SK-N-SH (cell line): ENCODE measurements around the gene ADGRG3. TPM values are rescaled to one million over a fixed set of nuclear protein-coding genes. Genes with fewer than 3 reads are reported as not detected.

ENCODE experiments used
- CTCF ChIA-PET: fragments of 300-600, 350-600 bp; formaldehyde crosslinking; extraction: SDS; loops from one replicate; lab custom pipeline; 2021; lab: Yijun Ruan, JAX
- POLR2A ChIA-PET: fragments of 350-600 bp; sonication (Branson Sonifier 250); formaldehyde crosslinking; extraction: SDS; loops from one replicate; lab custom pipeline; 2020; ENCODE audit warnings: antibody characterized with exemption, inconsistent platforms; lab: Yijun Ruan, JAX
- DNase-seq: peaks from one replicate; pipeline ENCODE4 v3.0.0; 2012
- H2AFZ ChIP-seq: fragments of 200-600 bp; sonication (generic); 2 replicates; pipeline ENCODE4 v1.8.1; 2016; ENCODE audit warnings: antibody characterized with exemption, mild to moderate bottlenecking, low read depth
- H3F3A ChIP-seq: fragments of 200-600 bp; sonication (generic); replicated peaks from 2 replicates; pipeline ENCODE3; 2016; ENCODE audit warnings: antibody characterized with exemption, mild to moderate bottlenecking; ENCODE audit not compliant: insufficient read depth
- H3K27ac ChIP-seq, 2 experiments: fragments of 200-500 bp in 1 of 2; fragments of 200-600 bp in 1 of 2; sonication (Bioruptor generic) in 1 of 2; sonication (generic), shearing (Covaris generic) in 1 of 2; 2 replicates each; pipeline versions ENCODE4 v1.5.1 to v1.6.1; 2014 to 2016; ENCODE audit warnings: low read depth in 2 of 2, inconsistent platforms in 1 of 2, low read length in 1 of 2, mild to moderate bottlenecking in 1 of 2, mixed read lengths in 1 of 2
- H3K27me3 ChIP-seq: fragments of 200-600 bp; sonication (generic), shearing (Covaris generic); 2 replicates; pipeline ENCODE4 v1.6.1; 2016; ENCODE audit warnings: mixed run types; ENCODE audit not compliant: insufficient read depth
- H3K36me3 ChIP-seq, 2 experiments: fragments of 200-500 bp in 1 of 2; fragments of 200-600 bp in 1 of 2; sonication (Bioruptor generic) in 1 of 2; sonication (generic) in 1 of 2; replicated peaks in 1 of 2; 2 replicates each; pipeline versions ENCODE3 to v1.5.1; 2014 to 2016; ENCODE audit warnings: low read length in 1 of 2, mild to moderate bottlenecking in 1 of 2; ENCODE audit not compliant: insufficient read depth in 2 of 2, control insufficient read depth in 1 of 2
- H3K4me1 ChIP-seq, 2 experiments: fragments of 200-500 bp in 1 of 2; fragments of 200-600 bp in 1 of 2; sonication (Bioruptor generic) in 1 of 2; sonication (generic), shearing (Covaris generic) in 1 of 2; 2 replicates each; pipeline versions ENCODE4 v1.5.1 to v1.6.1; 2014 to 2016; ENCODE audit warnings: low read depth in 1 of 2, low read length in 1 of 2, mixed run types in 1 of 2; ENCODE audit not compliant: insufficient read depth in 2 of 2, control insufficient read depth in 1 of 2
- H3K4me2 ChIP-seq: fragments of 200-600 bp; sonication (generic), shearing (Covaris generic); 2 replicates; pipeline ENCODE4 v1.6.1; 2017; ENCODE audit warnings: mixed run types
- H3K4me3 ChIP-seq, 2 experiments: fragments of 200-500 bp in 1 of 2; fragments of 200-600 bp in 1 of 2; sonication (Bioruptor generic) in 1 of 2; sonication (generic), shearing (Covaris generic) in 1 of 2; 2 replicates each; pipeline versions ENCODE4 v1.5.1 to v1.8.1; 2014 to 2016; ENCODE audit warnings: low read depth in 2 of 2, inconsistent platforms in 1 of 2, low read length in 1 of 2, mild to moderate bottlenecking in 1 of 2, mixed read lengths in 1 of 2, moderate library complexity in 1 of 2
- H3K79me2 ChIP-seq: fragments of 200-600 bp; sonication (generic); 2 replicates; pipeline ENCODE4 v1.8.1; 2017; ENCODE audit warnings: mild to moderate bottlenecking; ENCODE audit not compliant: insufficient read depth
- H3K9ac ChIP-seq: fragments of 200-600 bp; sonication (generic); 2 replicates; pipeline ENCODE4 v1.6.1; 2017; ENCODE audit warnings: mixed run types
- H3K9me2 ChIP-seq: fragments of 200-600 bp; sonication (generic); 2 replicates; pipeline ENCODE4 v1.6.1; 2017; ENCODE audit warnings: mixed run types
- H3K9me3 ChIP-seq: fragments of 200-600 bp; sonication (generic); 2 replicates; pipeline ENCODE4 v1.6.1; 2017; ENCODE audit warnings: mixed run types, mild to moderate bottlenecking, moderate library complexity
- H4K20me1 ChIP-seq: fragments of 200-600 bp; sonication (generic); 2 replicates; pipeline ENCODE4 v1.6.1; 2017; ENCODE audit warnings: mild to moderate bottlenecking, mixed run types; ENCODE audit not compliant: insufficient read depth
- CTCF ChIP-seq: fragments of 200-600 bp; sonication (generic); IDR thresholded peaks from 2 replicates; pipeline ENCODE4 v1.6.1; 2017; ENCODE audit warnings: antibody characterized with exemption, mild to moderate bottlenecking, moderate library complexity
- EP300 ChIP-seq, 2 experiments: IDR thresholded peaks; 2 replicates each; pipeline versions ENCODE4 v1.4.0 to v1.6.1; 2012; ENCODE audit warnings: borderline replicate concordance in 1 of 2, low read depth in 1 of 2, low read length in 1 of 2
- GABPA ChIP-seq: IDR thresholded peaks from 2 replicates; pipeline ENCODE4 v1.4.0; 2012; ENCODE audit warnings: low read depth, mild to moderate bottlenecking
- GATA2 ChIP-seq: sonication (generic); formaldehyde crosslinking; IDR thresholded peaks from 2 replicates; pipeline ENCODE4 v1.5.0; 2020; ENCODE audit warnings: mild to moderate bottlenecking, missing genetic modification reagents
- RAD21 ChIP-seq: IDR thresholded peaks from 2 replicates; pipeline ENCODE4 v1.6.1; 2012; ENCODE audit warnings: mild to moderate bottlenecking, low read length
- SMC3 ChIP-seq: IDR thresholded peaks from 2 replicates; pipeline ENCODE4 v1.6.1; 2012; ENCODE audit warnings: low read depth, low read length, improper control_type of control experiment
- TEAD4 ChIP-seq: IDR thresholded peaks from 2 replicates; pipeline ENCODE4 v1.4.0; 2012; ENCODE audit warnings: mild to moderate bottlenecking, borderline replicate concordance; ENCODE audit not compliant: insufficient read depth
- ZBTB33 ChIP-seq: IDR thresholded peaks from 2 replicates; pipeline ENCODE4 v1.4.0; 2012; ENCODE audit warnings: low read depth, borderline replicate concordance
- WGBS: methylation state at CpG from one replicate; pipeline ENCODE4 v1.1.6; 2017; ENCODE audit warnings: low lambda C conversion rate; 5-methylcytosine and 5-hydroxymethylcytosine counted together
- polyA plus RNA-seq, 3 experiments: library from polyadenylated mRNA; depleted of rRNA; stranded (reverse); fragments of >200 nt; gene quantifications; 2 replicates each; pipeline ENCODE4 v1.2.3, GENCODE V29; 2012

The ADGRG3 gene
- polyA plus RNA-seq, 1 of the 3 experiments (the other 2 are of a cell fraction): not detected

GRCh38 chr16:57651344-57652333, 16.5 kb upstream of the ADGRG3 start:
- CTCF ChIA-PET: interaction anchor here (0.7 to 2.1 kb wide), 5 partner anchors 51 to 106 kb away, joined by 3 to 13 read pairs (median 4); no protein-coding TSS in a partner anchor
- no peak overlapping the region for H3K9ac ChIP-seq
- POLR2A ChIA-PET: no interaction called here

More at GRCh38 chr16:57651344-57652333, 16.5 kb upstream of the ADGRG3 start:
- H3K36me3 ChIP-seq: no peaks in the 10 kb centered on the region
- 83% methylated on average over 9 of the region's 10 CpGs for WGBS
- no peaks in the 10 kb centered on the region for H3K9me3 ChIP-seq
- no peaks in the 10 kb centered on the region for H4K20me1 ChIP-seq
- no peak for TF ChIP-seq EP300 (IDR thresholded peaks at IDR 0.05; ENCODE audit: borderline replicate concordance in 1 of 2, low read depth in 1 of 2, low read length in 1 of 2)
- TF ChIP-seq GABPA: no peak
- no peak for TF ChIP-seq GATA2 (CRISPR knock-in tag)
- TF ChIP-seq CTCF: no peak
- TF ChIP-seq TEAD4: no peak
- no peak for TF ChIP-seq SMC3
- TF ChIP-seq RAD21: 0 out of 2 replicates have a peak, but pooled peaks have one; percentile 8
- TF ChIP-seq ZBTB33: no peak
- TF ChIP-seq, all 33 proteins: peak for 1
- no peaks in the 10 kb centered on the region for H3K79me2 ChIP-seq
- peaks cover 3% of the 10 kb centered on the region for H3F3A ChIP-seq
- no peaks in the 10 kb centered on the region for H3K27me3 ChIP-seq
- H3K4me3 ChIP-seq: no peak overlapping the region
- no peak overlapping the region for H3K27ac ChIP-seq
- DNase-seq: no peak
- H3K4me2 ChIP-seq: no peak overlapping the region
- H3K4me1 ChIP-seq: no peaks in the 10 kb centered on the region; a peak in 1 of 4 replicates
- no peaks in the 10 kb centered on the region for H3K9me2 ChIP-seq
- no peak overlapping the region for H2AFZ ChIP-seq
